Loucy (cell line): ENCODE measurements around the gene NKG7.

ENCODE experiments used
- EZH2phosphoT487 ChIP-seq: fragments of 200-600 bp; IDR thresholded peaks from 2 replicates; pipeline ENCODE4 v1.6.1; 2018; ENCODE audit warnings: antibody characterized with exemption, mild to moderate bottlenecking, moderate library complexity, borderline replicate concordance
- TF ChIP-seq, protein P1 (sequence below): fragments of 200-600 bp; sonication (generic); conservative IDR thresholded peaks from 2 replicates; pipeline ENCODE4 v1.5.1; 2014; ENCODE audit warnings: mild to moderate bottlenecking, antibody characterized with exemption, low read length

DNA sequence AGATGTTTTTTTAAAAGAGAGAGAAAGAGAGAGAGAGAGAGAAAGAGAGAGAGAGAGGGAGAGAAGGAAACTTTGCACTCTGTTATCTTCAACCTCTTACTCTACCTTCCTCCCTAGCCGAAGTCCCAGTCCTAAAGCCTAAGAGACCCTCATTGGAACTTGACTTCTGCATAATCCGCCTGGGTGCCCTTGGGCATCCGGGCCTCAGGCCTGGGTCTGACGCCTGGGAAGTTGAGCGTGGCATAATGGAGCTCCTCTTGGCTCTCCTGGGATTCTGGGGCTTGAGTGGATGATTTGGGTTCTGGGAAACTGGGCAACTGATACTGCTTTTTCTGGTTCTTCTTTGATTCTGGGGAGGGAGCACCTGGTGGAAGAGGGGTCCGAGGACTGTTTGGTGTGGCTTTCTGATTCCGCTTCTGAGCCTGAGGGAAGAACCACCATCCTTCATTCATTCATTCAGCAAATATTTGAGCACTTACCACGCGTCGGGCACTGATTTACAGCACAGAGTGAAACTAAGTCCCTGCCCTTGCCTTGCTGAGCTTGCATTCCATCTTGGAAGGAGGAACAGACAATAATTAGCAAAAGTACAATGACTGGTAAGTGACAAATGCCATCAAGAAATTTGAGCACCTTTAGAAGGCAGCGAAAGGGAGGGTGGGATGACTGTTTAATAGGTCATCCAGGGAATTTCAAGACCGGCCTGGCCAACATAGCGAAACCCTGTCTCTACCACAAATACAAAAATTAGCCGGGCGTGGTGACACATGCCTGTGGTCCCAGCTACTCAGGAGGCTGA, 38.7 kb upstream of the NKG7 start:
- TF ChIP-seq, protein P1, sequence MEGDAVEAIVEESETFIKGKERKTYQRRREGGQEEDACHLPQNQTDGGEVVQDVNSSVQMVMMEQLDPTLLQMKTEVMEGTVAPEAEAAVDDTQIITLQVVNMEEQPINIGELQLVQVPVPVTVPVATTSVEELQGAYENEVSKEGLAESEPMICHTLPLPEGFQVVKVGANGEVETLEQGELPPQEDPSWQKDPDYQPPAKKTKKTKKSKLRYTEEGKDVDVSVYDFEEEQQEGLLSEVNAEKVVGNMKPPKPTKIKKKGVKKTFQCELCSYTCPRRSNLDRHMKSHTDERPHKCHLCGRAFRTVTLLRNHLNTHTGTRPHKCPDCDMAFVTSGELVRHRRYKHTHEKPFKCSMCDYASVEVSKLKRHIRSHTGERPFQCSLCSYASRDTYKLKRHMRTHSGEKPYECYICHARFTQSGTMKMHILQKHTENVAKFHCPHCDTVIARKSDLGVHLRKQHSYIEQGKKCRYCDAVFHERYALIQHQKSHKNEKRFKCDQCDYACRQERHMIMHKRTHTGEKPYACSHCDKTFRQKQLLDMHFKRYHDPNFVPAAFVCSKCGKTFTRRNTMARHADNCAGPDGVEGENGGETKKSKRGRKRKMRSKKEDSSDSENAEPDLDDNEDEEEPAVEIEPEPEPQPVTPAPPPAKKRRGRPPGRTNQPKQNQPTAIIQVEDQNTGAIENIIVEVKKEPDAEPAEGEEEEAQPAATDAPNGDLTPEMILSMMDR = no peak
- TF ChIP-seq EZH2phosphoT487 = no peak
